Measurements from ENCODE around the gene HMG20B.

The HMG20B gene

GRCh38 chr19:3548606-3549005 is 24.1 kb upstream of the HMG20B start:
- no peak for TF ChIP-seq CTCF (IDR thresholded peaks at IDR 0.05; ENCODE audit: poor library complexity, severe bottlenecking)
- no peaks in the 10 kb centered on the region for H3K4me1 ChIP-seq (ENCODE audit: insufficient read depth, poor library complexity, severe bottlenecking)

GRCh38 chr19:3549816-3550215 is 22.9 kb upstream of the HMG20B start:
- no peak for ATAC-seq (ENCODE audit: low read depth)
- H3K9me3 ChIP-seq (ENCODE audit: severe bottlenecking) = no peaks in the 10 kb centered on the region
- H3K36me3 ChIP-seq (ENCODE audit: low read depth) = peaks cover 16% of the 10 kb centered on the region; the same call in 1 of the 2 replicates
- no peak for TF ChIP-seq CTCF (IDR thresholded peaks at IDR 0.05; ENCODE audit: poor library complexity, severe bottlenecking)
- H3K4me3 ChIP-seq (ENCODE audit: severe bottlenecking) = no peak overlapping the region
- H3K4me1 ChIP-seq (ENCODE audit: insufficient read depth, poor library complexity, severe bottlenecking) = no peaks in the 10 kb centered on the region
- DNase-seq (ENCODE audit: low spot score) = no peak
- no peak overlapping the region for H3K27ac ChIP-seq (ENCODE audit: poor library complexity, severe bottlenecking)
- H3K27me3 ChIP-seq (ENCODE audit: insufficient read depth, poor library complexity, severe bottlenecking) = no peaks in the 10 kb centered on the region

More at GRCh38 chr19:3548606-3549005, 24.1 kb upstream of the HMG20B start:
- no peak for DNase-seq (ENCODE audit: low spot score)
- Histone ChIP-seq H3K27ac (ENCODE audit: poor library complexity, severe bottlenecking) (no peak overlapping the region), H3K9me3 (ENCODE audit: severe bottlenecking) (no peaks in the 10 kb centered on the region), H3K36me3 (ENCODE audit: low read depth) (peaks cover 19% of the 10 kb centered on the region; the same call in 1 of the 2 replicates), H3K4me3 (ENCODE audit: severe bottlenecking) (no peak overlapping the region), H3K27me3 (ENCODE audit: insufficient read depth, poor library complexity, severe bottlenecking) (no peaks in the 10 kb centered on the region)
- no peak for ATAC-seq (ENCODE audit: low read depth)

- Histone ChIP-seq H3K36me3 (ENCODE audit: low read depth) (peaks cover 16% of the 10 kb centered on the region; the same call in 1 of the 2 replicates), H3K27ac (ENCODE audit: poor library complexity, severe bottlenecking) (no peak overlapping the region), H3K27me3 (ENCODE audit: insufficient read depth, poor library complexity, severe bottlenecking) (no peaks in the 10 kb centered on the region), H3K4me3 (ENCODE audit: severe bottlenecking) (no peak overlapping the region), H3K9me3 (ENCODE audit: severe bottlenecking) (no peaks in the 10 kb centered on the region), H3K4me1 (ENCODE audit: insufficient read depth, poor library complexity, severe bottlenecking) (no peaks in the 10 kb centered on the region)
- TF ChIP-seq CTCF (IDR thresholded peaks at IDR 0.05; ENCODE audit: poor library complexity, severe bottlenecking) = no peak
- ATAC-seq (ENCODE audit: low read depth) (no peak), DNase-seq (ENCODE audit: low spot score) (no peak)
Measured at GRCh38 chr19:3550947-3551791, 21.6 kb upstream of the HMG20B start.

- Histone ChIP-seq H3K27ac (ENCODE audit: poor library complexity, severe bottlenecking) (no peak overlapping the region), H3K9me3 (ENCODE audit: severe bottlenecking) (no peaks in the 10 kb centered on the region), H3K4me3 (ENCODE audit: severe bottlenecking) (no peak overlapping the region), H3K27me3 (ENCODE audit: insufficient read depth, poor library complexity, severe bottlenecking) (no peaks in the 10 kb centered on the region), H3K4me1 (ENCODE audit: insufficient read depth, poor library complexity, severe bottlenecking) (no peaks in the 10 kb centered on the region), H3K36me3 (ENCODE audit: low read depth) (peaks cover 16% of the 10 kb centered on the region; the same call in 1 of the 2 replicates)
- DNase-seq (ENCODE audit: low spot score) (no peak), ATAC-seq (ENCODE audit: low read depth) (no peak)
- no peak for TF ChIP-seq CTCF (IDR thresholded peaks at IDR 0.05; ENCODE audit: poor library complexity, severe bottlenecking)
Measured at GRCh38 chr19:3551792-3552095, 21.0 kb upstream of the HMG20B start.
